Pericardium fibroblast (primary cell): ENCODE data around the gene KRTAP4-9. TPM values are rescaled to one million over a fixed set of nuclear protein-coding genes. Genes with fewer than 3 reads are reported as not detected.

Experiments used
- total RNA-seq: library from RNA; depleted of rRNA; stranded (reverse); fragments of >200 nt; gene quantifications from 2 replicates; pipeline ENCODE4 v1.2.3, GENCODE V29; 2015

The KRTAP4-9 gene
- total RNA-seq: not detected in 2 replicates

GRCh38 chr17:41105347-41105746 is at the start of gene KRTAP4-9:
Gene KRTAP4-9 (plus strand): TSS chr17:41105389. CDS start chr17:41105389, 0 bp downstream.

GRCh38 chr17:41060052-41060604 is 45.1 kb upstream of the KRTAP4-9 start, which contains the start of gene KRTAP2-3:
Gene KRTAP2-3 (minus strand): TSS chr17:41060114. CDS start chr17:41060050, 64 bp downstream.

GRCh38 chr17:41065829-41066624 is 39.2 kb upstream of the KRTAP4-9 start, which contains the start of gene KRTAP2-4:
Gene KRTAP2-4 (minus strand): TSS chr17:41065879. CDS start chr17:41065845, 34 bp downstream.

GRCh38 chr17:41084100-41084856 is 20.9 kb upstream of the KRTAP4-9 start, which contains the start of gene KRTAP4-7:
Gene KRTAP4-7 (plus strand): TSS chr17:41084150. CDS start chr17:41084207, 57 bp downstream.

GRCh38 chr17:41098042-41098441 is 7.1 kb upstream of the KRTAP4-9 start, which contains the start of gene KRTAP4-8:
Gene KRTAP4-8 (minus strand): TSS chr17:41098142. CDS start chr17:41098084, 58 bp downstream.

DNA sequence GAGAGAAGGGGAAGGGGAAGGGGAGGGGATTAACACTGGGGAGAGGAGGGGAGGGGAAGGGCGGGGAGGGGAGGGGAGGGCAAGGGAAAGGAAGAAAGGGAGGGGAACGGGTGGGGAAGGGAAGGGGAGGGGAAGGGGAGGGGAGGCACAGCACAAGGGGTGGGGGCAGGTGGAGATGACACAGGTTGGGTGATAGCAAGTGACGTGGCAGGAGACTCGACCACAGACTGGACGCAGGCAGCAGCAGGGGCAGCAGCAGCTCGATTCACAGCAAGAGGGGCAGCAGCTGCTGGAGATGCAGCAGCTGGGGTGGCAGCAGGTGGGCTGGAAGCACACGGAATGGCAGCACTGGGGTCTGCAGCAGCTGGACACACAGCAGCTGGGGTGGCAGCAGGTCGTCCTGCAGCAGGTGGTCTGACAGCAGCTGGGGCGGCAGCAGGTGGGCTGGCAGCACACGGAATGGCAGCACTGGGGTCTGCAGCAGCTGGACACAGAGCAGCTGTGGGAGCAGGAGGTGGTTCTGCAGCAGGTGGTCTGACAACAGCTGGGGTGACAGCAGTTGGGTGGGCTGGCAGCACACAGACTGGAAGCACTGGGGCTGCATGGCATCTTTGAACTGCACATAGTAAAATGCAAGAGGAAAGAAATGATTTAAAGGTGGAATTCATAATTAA is 3.5 kb upstream of the KRTAP4-9 start, which contains the start of gene KRTAP4-16:
Gene KRTAP4-16, minus strand, starts transcription at position 624 of the 674 bp plus-strand sequence. Its CDS starts 0 bp downstream, at position 624.

DNA sequence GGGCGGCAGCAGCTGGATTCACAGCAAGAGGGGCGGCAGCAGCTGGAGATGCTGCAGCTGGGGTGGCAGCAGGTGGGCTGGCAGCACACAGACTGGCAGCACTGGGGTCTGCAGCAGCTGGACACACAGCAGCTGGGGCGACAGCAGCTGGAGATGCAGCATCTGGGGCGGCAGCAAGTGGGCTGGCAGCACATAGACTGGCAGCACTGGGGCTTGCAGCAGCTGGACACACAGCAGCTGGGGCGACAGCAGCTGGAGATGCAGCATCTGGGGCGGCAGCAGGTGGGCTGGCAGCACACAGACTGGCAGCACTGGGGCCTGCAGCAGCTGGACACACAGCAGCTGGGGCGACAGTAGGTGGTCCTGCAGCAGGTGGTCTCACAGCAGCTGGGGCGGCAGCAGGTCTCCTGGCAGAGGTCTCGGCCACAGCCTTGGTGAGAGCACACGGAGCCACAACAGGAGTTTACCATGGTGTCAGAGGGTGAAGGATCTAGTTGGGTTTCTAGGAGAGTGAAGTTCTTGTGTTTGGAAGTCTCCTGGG is 12.7 kb downstream of the KRTAP4-9 start, which contains the start of gene KRTAP4-11:
Gene KRTAP4-11, minus strand, starts transcription at position 528 of the 541 bp plus-strand sequence. Its CDS starts 58 bp downstream, at position 470.

DNA sequence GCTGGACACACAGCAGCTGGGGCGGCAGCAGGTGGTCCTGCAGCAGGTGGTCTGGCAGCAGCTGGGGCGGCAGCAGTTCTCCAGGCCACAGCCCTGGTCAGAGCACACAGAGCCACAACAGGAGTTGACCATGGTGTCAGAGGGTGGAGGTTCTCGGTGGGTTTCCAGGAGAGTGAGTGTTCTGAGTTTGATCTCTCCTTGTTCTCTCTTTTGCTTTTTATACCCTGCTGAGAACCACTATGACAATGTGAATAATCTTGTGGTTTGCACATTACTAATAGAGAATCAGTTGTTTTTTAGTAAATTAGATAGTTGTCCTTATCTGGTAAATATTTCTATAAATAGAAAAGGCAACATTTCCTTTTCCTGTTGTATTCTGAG is 18.8 kb downstream of the KRTAP4-9 start, which contains the start of gene KRTAP4-12:
Gene KRTAP4-12, minus strand, starts transcription at position 192 of the 381 bp plus-strand sequence. Its CDS starts 60 bp downstream, at position 132.

GRCh38 chr17:41140360-41141131 is 35.4 kb downstream of the KRTAP4-9 start, which contains the start of gene KRTAP4-6:
Gene KRTAP4-6 (minus strand): TSS chr17:41140544. CDS start chr17:41140487, 57 bp downstream.

DNA sequence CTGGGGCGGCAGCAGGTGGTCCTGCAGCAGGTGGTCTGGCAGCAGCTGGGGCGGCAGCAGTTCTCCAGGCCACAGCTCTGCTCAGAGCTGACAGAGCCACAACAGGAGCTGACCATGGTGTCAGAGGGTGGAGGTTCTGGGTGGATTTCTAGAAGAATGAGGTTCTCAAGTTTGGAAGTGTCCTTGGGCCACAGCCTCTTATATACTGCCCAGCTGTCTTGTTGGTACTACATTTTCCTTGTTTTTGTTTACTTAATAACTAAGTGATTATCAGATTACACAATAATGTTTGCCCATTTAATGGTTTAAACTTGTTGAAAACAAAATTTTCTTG is 44.4 kb downstream of the KRTAP4-9 start, which contains the start of gene KRTAP4-5:
Gene KRTAP4-5, minus strand, starts transcription at position 174 of the 334 bp plus-strand sequence. Its CDS starts 58 bp downstream, at position 116.

Other genes starting within 250 kb of the KRTAP4-9 start
- not detected in 2 replicates for gene KRT12, start 238.2 kb upstream of the KRTAP4-9 start, total RNA-seq
- not detected in 2 replicates for gene KRT20, start 220.1 kb upstream of the KRTAP4-9 start, total RNA-seq
- gene KRT23, start 167.7 kb upstream of the KRTAP4-9 start, total RNA-seq: not detected in 2 replicates
- not detected in 2 replicates for gene KRT39, start 138.4 kb upstream of the KRTAP4-9 start, total RNA-seq
- not detected in 2 replicates for gene KRT40, start 121.1 kb upstream of the KRTAP4-9 start, total RNA-seq
- gene KRTAP3-3, start 111.2 kb upstream of the KRTAP4-9 start, total RNA-seq: not detected in 2 replicates
- gene KRTAP3-2, start 105.5 kb upstream of the KRTAP4-9 start, total RNA-seq: not detected in 2 replicates
- gene KRTAP3-1, start 96.3 kb upstream of the KRTAP4-9 start, total RNA-seq: not detected in 2 replicates
- gene KRTAP1-5, start 78.2 kb upstream of the KRTAP4-9 start, total RNA-seq: not detected in 2 replicates
- gene KRTAP1-4, start 75.2 kb upstream of the KRTAP4-9 start, total RNA-seq: not detected in 2 replicates
- not detected in 2 replicates for gene KRTAP1-3, start 70.5 kb upstream of the KRTAP4-9 start, total RNA-seq
- gene KRTAP1-1, start 63.9 kb upstream of the KRTAP4-9 start, total RNA-seq: not detected in 2 replicates
- not detected in 2 replicates for gene KRTAP2-1, start 58.1 kb upstream of the KRTAP4-9 start, total RNA-seq
- not detected in 2 replicates for gene KRTAP2-2, start 50.2 kb upstream of the KRTAP4-9 start, total RNA-seq
- gene KRTAP2-3, start 45.3 kb upstream of the KRTAP4-9 start, total RNA-seq: not detected in 2 replicates
- not detected in 2 replicates for gene KRTAP2-4, start 39.5 kb upstream of the KRTAP4-9 start, total RNA-seq
- not detected in 2 replicates for gene KRTAP4-7, start 21.2 kb upstream of the KRTAP4-9 start, total RNA-seq
- not detected in 2 replicates for gene KRTAP4-8, start 7.2 kb upstream of the KRTAP4-9 start, total RNA-seq
- gene KRTAP4-16, start 3.2 kb upstream of the KRTAP4-9 start, total RNA-seq: not detected in 2 replicates
- gene KRTAP4-11, start 13.0 kb downstream of the KRTAP4-9 start, total RNA-seq: not detected in 2 replicates
- gene KRTAP4-12, start 18.8 kb downstream of the KRTAP4-9 start, total RNA-seq: not detected in 2 replicates
- gene KRTAP4-6, start 35.2 kb downstream of the KRTAP4-9 start, total RNA-seq: not detected in 2 replicates
- not detected in 2 replicates for gene KRTAP4-5, start 44.4 kb downstream of the KRTAP4-9 start, total RNA-seq
- gene KRTAP4-4, start 55.4 kb downstream of the KRTAP4-9 start, total RNA-seq: not detected in 2 replicates
- not detected in 2 replicates for gene KRTAP4-3, start 62.8 kb downstream of the KRTAP4-9 start, total RNA-seq
- gene KRTAP4-2, start 72.8 kb downstream of the KRTAP4-9 start, total RNA-seq: not detected in 2 replicates
- gene KRTAP4-1, start 79.5 kb downstream of the KRTAP4-9 start, total RNA-seq: not detected in 2 replicates
- not detected in 2 replicates for gene KRTAP9-1, start 84.5 kb downstream of the KRTAP4-9 start, total RNA-seq
- gene KRTAP9-2, start 121.3 kb downstream of the KRTAP4-9 start, total RNA-seq: not detected in 2 replicates
- not detected in 2 replicates for gene KRTAP9-3, start 127.1 kb downstream of the KRTAP4-9 start, total RNA-seq
- not detected in 2 replicates for gene KRTAP9-8, start 132.6 kb downstream of the KRTAP4-9 start, total RNA-seq
- not detected in 2 replicates for gene KRTAP9-4, start 144.3 kb downstream of the KRTAP4-9 start, total RNA-seq
- gene KRTAP9-9, start 150.0 kb downstream of the KRTAP4-9 start, total RNA-seq: not detected in 2 replicates
- gene KRTAP9-6, start 160.0 kb downstream of the KRTAP4-9 start, total RNA-seq: not detected in 2 replicates
- gene KRTAP9-7, start 170.3 kb downstream of the KRTAP4-9 start, total RNA-seq: not detected in 2 replicates
- gene KRTAP29-1, start 197.5 kb downstream of the KRTAP4-9 start, total RNA-seq: not detected in 2 replicates
- gene KRTAP16-1, start 203.9 kb downstream of the KRTAP4-9 start, total RNA-seq: not detected in 2 replicates
- not detected in 2 replicates for gene KRTAP17-1, start 210.3 kb downstream of the KRTAP4-9 start, total RNA-seq
- not detected in 2 replicates for gene KRT33A, start 245.4 kb downstream of the KRTAP4-9 start, total RNA-seq